HCT116 (cell line): ENCODE data around the gene LINGO3. TPM values are rescaled to one million over a fixed set of nuclear protein-coding genes. Genes with fewer than 3 reads are reported as not detected.

ENCODE experiments used
- ATAC-seq: fragments of 200-7000 bp; cut with Tn5 transposase; 2 replicates; pipeline ENCODE4 v1.9.1; 2020; ENCODE audit warnings: mild to moderate bottlenecking, moderate library complexity
- BruUV-seq: library from RNA; stranded (reverse); fragments of 400-500 nt; replicated peaks from 2 replicates; lab custom pipeline; 2021; lab: Mats Ljungman, UMichigan
- CTCF ChIA-PET: fragments of 300-600 bp; sonication (Branson Sonifier 250); formaldehyde crosslinking; loops from one replicate; lab custom pipeline; 2021; ENCODE audit warnings: antibody characterized with exemption; lab: Charles Lee
- POLR2A ChIA-PET: fragments of 300-600, 350-600 bp; sonication (Branson Sonifier 250); formaldehyde crosslinking; loops from one replicate; lab custom pipeline; 2021; ENCODE audit warnings: antibody characterized with exemption; lab: Charles Lee
- RAD21 ChIA-PET, 2 experiments: fragments of 300-600 bp; sonication (Branson Sonifier 250); formaldehyde crosslinking; loops; one replicate each; lab custom pipeline; 2023; ENCODE audit warnings: low total read pairs in 2 of 2; ENCODE audit not compliant: uncharacterized antibody in 2 of 2, unreplicated experiment in 2 of 2, low non-redundant PET in 1 of 2; lab: Charles Lee
- DNase-seq: peaks from one replicate; pipeline ENCODE4 v3.0.0-alpha.2; 2010; ENCODE audit warnings: low read depth, low spot score
- H2AFZ ChIP-seq: fragments of 200-600 bp; shearing (Covaris generic), sonication (generic); 2 replicates; pipeline ENCODE4 v1.6.1; 2017; ENCODE audit warnings: low read depth, mixed run types, mixed read lengths, antibody characterized with exemption, low read length; ENCODE audit not compliant: poor library complexity, severe bottlenecking
- H3K27ac ChIP-seq: 2 replicates; pipeline ENCODE4 v1.5.1; 2012; ENCODE audit warnings: low read depth, low read length
- H3K27me3 ChIP-seq: fragments of 200-600 bp; sonication (generic); 2 replicates; pipeline ENCODE4 v1.6.1; 2016; ENCODE audit warnings: mixed run types, low read length, mixed read lengths; ENCODE audit not compliant: insufficient read depth
- H3K36me3 ChIP-seq, 2 experiments: fragments of 200-500 bp in 1 of 2; fragments of 200-600 bp in 1 of 2; sonication (Bioruptor generic) in 1 of 2; sonication (generic) in 1 of 2; 2 replicates each; pipeline versions ENCODE4 v1.5.1 to v1.6.1; 2014 to 2016; ENCODE audit warnings: low read length in 2 of 2, inconsistent platforms in 1 of 2, mixed read lengths in 1 of 2, mixed run types in 1 of 2; ENCODE audit not compliant: insufficient read depth in 2 of 2, control insufficient read depth in 1 of 2
- H3K4me1 ChIP-seq, 2 experiments: fragments of 200-600 bp in 1 of 2; sonication (generic) in 1 of 2; 2 replicates each; pipeline versions ENCODE4 v1.5.1 to v1.6.1; 2012 to 2017; ENCODE audit warnings: low read length in 2 of 2, inconsistent platforms in 1 of 2, mild to moderate bottlenecking in 1 of 2, mixed read lengths in 1 of 2, mixed run types in 1 of 2, moderate library complexity in 1 of 2; ENCODE audit not compliant: insufficient read depth in 2 of 2, control insufficient read depth in 1 of 2
- H3K4me2 ChIP-seq: fragments of 200-600 bp; sonication (generic); 2 replicates; pipeline ENCODE4 v1.6.1; 2017; ENCODE audit warnings: mixed run types, low read length, mixed read lengths
- H3K4me3 ChIP-seq, 2 experiments: fragments of 200-600 bp in 1 of 2; sonication (generic) in 1 of 2; replicated peaks in 1 of 2; 2 replicates each; pipeline ENCODE4 v1.5.1; 2011 to 2016; ENCODE audit warnings: low read length in 2 of 2, control low read depth in 1 of 2, low read depth in 1 of 2, mild to moderate bottlenecking in 1 of 2, mixed read lengths in 1 of 2, mixed run types in 1 of 2
- H3K79me2 ChIP-seq: fragments of 200-600 bp; sonication (generic); 2 replicates; pipeline ENCODE4 v1.6.1; 2017; ENCODE audit warnings: mild to moderate bottlenecking, mixed run types, low read length, moderate library complexity, mixed read lengths; ENCODE audit not compliant: insufficient read depth
- H3K9ac ChIP-seq: fragments of 200-600 bp; sonication (generic); 2 replicates; pipeline ENCODE4 v1.6.1; 2016; ENCODE audit warnings: low read length, mixed read lengths
- H3K9me2 ChIP-seq: fragments of 200-600 bp; sonication (generic), shearing (Covaris generic); 2 replicates; pipeline ENCODE4 v1.6.1; 2017; ENCODE audit warnings: mixed run types, mild to moderate bottlenecking, moderate library complexity; ENCODE audit not compliant: insufficient read depth
- H3K9me3 ChIP-seq, 2 experiments: fragments of 200-500 bp in 1 of 2; fragments of 200-600 bp in 1 of 2; sonication (Bioruptor generic) in 1 of 2; sonication (generic) in 1 of 2; 2 replicates each; pipeline ENCODE4 v1.6.1; 2014 to 2017; ENCODE audit warnings: low read length in 2 of 2, mixed read lengths in 2 of 2, inconsistent platforms in 1 of 2, low read depth in 1 of 2, mild to moderate bottlenecking in 1 of 2, mixed run types in 1 of 2, moderate library complexity in 1 of 2; ENCODE audit not compliant: control insufficient read depth in 1 of 2, insufficient read depth in 1 of 2
- H4K20me1 ChIP-seq: fragments of 200-600 bp; sonication (generic), shearing (Covaris generic); 2 replicates; pipeline ENCODE4 v1.6.1; 2017; ENCODE audit warnings: mixed run types, mild to moderate bottlenecking, moderate library complexity; ENCODE audit not compliant: insufficient read depth
- ATF3 ChIP-seq: IDR thresholded peaks from 2 replicates; pipeline ENCODE4 v1.6.1; 2012
- EGR1 ChIP-seq: IDR thresholded peaks from 2 replicates; pipeline ENCODE4 v1.6.1; 2012; ENCODE audit warnings: low read depth
- EZH2 ChIP-seq: fragments of 200-600 bp; sonication (generic); IDR thresholded peaks from 2 replicates; pipeline ENCODE4 v1.6.1; 2017; ENCODE audit warnings: antibody characterized with exemption, mixed run types
- FOSL1 ChIP-seq: IDR thresholded peaks from 2 replicates; pipeline ENCODE4 v1.6.1; 2012; ENCODE audit warnings: low read depth
- MAX ChIP-seq: IDR thresholded peaks from 2 replicates; pipeline ENCODE4 v1.6.1; 2012
- RAD21 ChIP-seq: IDR thresholded peaks from 2 replicates; pipeline ENCODE4 v1.6.1; 2012; ENCODE audit warnings: low read depth, mild to moderate bottlenecking
- SIN3A ChIP-seq: IDR thresholded peaks from 2 replicates; pipeline ENCODE4 v1.6.1; 2012; ENCODE audit warnings: low read depth
- YY1 ChIP-seq: IDR thresholded peaks from 2 replicates; pipeline ENCODE4 v1.6.1; 2011; ENCODE audit warnings: low read length, low read depth, moderate library complexity, mild to moderate bottlenecking; ENCODE audit not compliant: insufficient replicate concordance; ENCODE audit errors: extremely low read depth
- ZBTB33 ChIP-seq: IDR thresholded peaks from 2 replicates; pipeline ENCODE4 v1.6.1; 2011; ENCODE audit warnings: mild to moderate bottlenecking, low read length, moderate library complexity; ENCODE audit not compliant: insufficient replicate concordance; ENCODE audit errors: extremely low read depth
- intact Hi-C: fragments of 100-400 bp; cut with micrococcal nuclease; formaldehyde crosslinking; loops from 2 replicates; pipeline ENCODE4 v1.10.0; 2022
- total RNA-seq: library from RNA; stranded (reverse); gene quantifications from one replicate; pipeline ENCODE4 v1.2.1, GENCODE V29; 2021; ENCODE audit not compliant: unreplicated experiment
- TF ChIP-seq, protein P1 (sequence below), 3 experiments: fragments of 200-600 bp in 1 of 3; sonication (generic) in 1 of 3; IDR thresholded peaks in 2 of 3; conservative IDR thresholded peaks in 1 of 3; 2 replicates each; pipeline ENCODE4 v1.5.1; 2012 to 2017; ENCODE audit warnings: low read depth in 2 of 3, low read length in 2 of 3, antibody characterized with exemption in 1 of 3, borderline replicate concordance in 1 of 3, control low read depth in 1 of 3, mild to moderate bottlenecking in 1 of 3, mixed read lengths in 1 of 3, mixed run types in 1 of 3, moderate library complexity in 1 of 3; ENCODE audit not compliant: insufficient read depth in 1 of 3

The LINGO3 gene
- total RNA-seq, 1 experiment from 2014 or later = not detected

- TF ChIP-seq YY1 = no peak
- no peak for TF ChIP-seq EGR1
- no peak for TF ChIP-seq FOSL1
- no peak for TF ChIP-seq RAD21
- TF ChIP-seq EZH2 = no peak
- no peak for TF ChIP-seq ZBTB33
- TF ChIP-seq, protein P1, sequence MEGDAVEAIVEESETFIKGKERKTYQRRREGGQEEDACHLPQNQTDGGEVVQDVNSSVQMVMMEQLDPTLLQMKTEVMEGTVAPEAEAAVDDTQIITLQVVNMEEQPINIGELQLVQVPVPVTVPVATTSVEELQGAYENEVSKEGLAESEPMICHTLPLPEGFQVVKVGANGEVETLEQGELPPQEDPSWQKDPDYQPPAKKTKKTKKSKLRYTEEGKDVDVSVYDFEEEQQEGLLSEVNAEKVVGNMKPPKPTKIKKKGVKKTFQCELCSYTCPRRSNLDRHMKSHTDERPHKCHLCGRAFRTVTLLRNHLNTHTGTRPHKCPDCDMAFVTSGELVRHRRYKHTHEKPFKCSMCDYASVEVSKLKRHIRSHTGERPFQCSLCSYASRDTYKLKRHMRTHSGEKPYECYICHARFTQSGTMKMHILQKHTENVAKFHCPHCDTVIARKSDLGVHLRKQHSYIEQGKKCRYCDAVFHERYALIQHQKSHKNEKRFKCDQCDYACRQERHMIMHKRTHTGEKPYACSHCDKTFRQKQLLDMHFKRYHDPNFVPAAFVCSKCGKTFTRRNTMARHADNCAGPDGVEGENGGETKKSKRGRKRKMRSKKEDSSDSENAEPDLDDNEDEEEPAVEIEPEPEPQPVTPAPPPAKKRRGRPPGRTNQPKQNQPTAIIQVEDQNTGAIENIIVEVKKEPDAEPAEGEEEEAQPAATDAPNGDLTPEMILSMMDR (IDR thresholded peaks at IDR 0.05 in 2 of 3, conservative IDR thresholded peaks at IDR 0.05 in 1 of 3; ENCODE audit: borderline replicate concordance in 1 of 3, insufficient read depth in 1 of 3, low read depth in 2 of 3, low read length in 2 of 3) = no peak
Measured at GRCh38 chr19:2320049-2320448, 12.1 kb upstream of the LINGO3 start (continued).

DNA sequence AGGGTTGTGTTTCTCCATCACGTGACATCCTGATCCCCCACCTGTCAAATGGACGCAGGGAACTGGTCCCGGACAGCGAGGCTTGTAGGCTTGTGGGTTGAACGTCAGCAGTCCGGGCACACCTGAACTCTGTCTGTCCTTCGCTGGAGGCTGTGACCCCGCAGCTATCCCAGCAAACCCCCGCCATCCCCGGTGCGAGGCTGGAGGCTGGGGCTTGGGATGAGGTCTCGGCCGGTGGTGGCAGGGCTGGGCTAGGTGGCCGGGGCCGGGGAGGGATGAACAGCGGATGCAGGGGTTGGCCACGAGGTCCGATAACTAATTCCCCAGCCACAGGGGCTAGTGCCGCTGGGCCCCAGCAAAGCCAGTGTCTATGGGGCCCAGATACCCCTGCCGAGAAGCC, 11.6 kb upstream of the LINGO3 start:
- no peaks in the 10 kb centered on the region for H3K9me2 ChIP-seq
- intact Hi-C loops = no loop called here
- H3K9ac ChIP-seq = no peak overlapping the region
- DNase-seq = no peak
- CTCF ChIA-PET = no interaction called here
- H3K9me3 ChIP-seq = no peaks in the 10 kb centered on the region; a peak in 1 of 4 replicates
- H3K36me3 ChIP-seq = no peaks in the 10 kb centered on the region; a peak in 1 of 4 replicates
- no peak for TF ChIP-seq ATF3
- no peak for TF ChIP-seq SIN3A
- no peak for TF ChIP-seq EZH2
- no peak for TF ChIP-seq MAX
- no TSS peak for BruUV-seq
- RAD21 ChIA-PET = no interaction called here
- no peaks in the 10 kb centered on the region for H3K27me3 ChIP-seq
- no peak for ATAC-seq
- H3K79me2 ChIP-seq = peaks cover 3% of the 10 kb centered on the region; the same call in 1 of the 2 replicates
- no peak overlapping the region for H3K4me2 ChIP-seq
- H4K20me1 ChIP-seq = no peaks in the 10 kb centered on the region
- H3K4me1 ChIP-seq = no peaks in the 10 kb centered on the region
- no peak overlapping the region for H3K27ac ChIP-seq
- H2AFZ ChIP-seq = no peak overlapping the region
- no peak overlapping the region for H3K4me3 ChIP-seq
- POLR2A ChIA-PET = no interaction called here
